Esophagus squamous epithelium (tissue), 4 donors: ENCODE measurements around the gene HS3ST3B1.

ENCODE experiments used
- POLR2A ChIP-seq, 4 donors: fragments of 450-650 bp; IDR thresholded peaks; one replicate each; pipeline ENCODE4 v1.6.1; 2017; ENCODE audit warnings: antibody characterized with exemption in 4 of 4, mild to moderate bottlenecking in 4 of 4, moderate library complexity in 3 of 4
- TF ChIP-seq, protein P1 (sequence below), 6 experiments: fragments of 450-650 bp in 4 of 6; fragments of 200-600 bp in 2 of 6; sonication (generic) in 2 of 6; IDR thresholded peaks; one replicate each; pipeline ENCODE4 v1.5.1; 2016 to 2019; ENCODE audit warnings: antibody characterized with exemption in 6 of 6, mild to moderate bottlenecking in 4 of 6, moderate library complexity in 4 of 6

DNA sequence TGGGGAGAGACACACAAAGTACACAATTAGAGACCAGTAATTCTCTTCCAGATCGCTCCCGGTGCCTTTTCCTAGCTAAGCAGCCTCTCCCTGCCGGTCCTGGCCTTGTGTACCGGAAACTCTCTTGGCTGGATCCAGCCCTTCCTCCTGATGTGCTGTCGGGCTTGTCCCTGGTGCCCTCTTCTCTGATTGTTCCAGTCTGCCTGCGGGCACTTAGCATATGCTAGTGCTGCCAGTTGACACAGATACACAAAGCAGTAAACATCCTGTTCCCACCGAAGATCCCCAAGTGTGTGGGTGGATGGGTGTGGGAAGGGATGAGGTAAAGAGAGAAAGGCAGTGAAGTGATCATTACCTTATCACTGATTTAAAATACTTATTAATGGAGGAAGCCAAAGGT lies 9.7 kb downstream of the HS3ST3B1 start:
- TF ChIP-seq, protein P1, sequence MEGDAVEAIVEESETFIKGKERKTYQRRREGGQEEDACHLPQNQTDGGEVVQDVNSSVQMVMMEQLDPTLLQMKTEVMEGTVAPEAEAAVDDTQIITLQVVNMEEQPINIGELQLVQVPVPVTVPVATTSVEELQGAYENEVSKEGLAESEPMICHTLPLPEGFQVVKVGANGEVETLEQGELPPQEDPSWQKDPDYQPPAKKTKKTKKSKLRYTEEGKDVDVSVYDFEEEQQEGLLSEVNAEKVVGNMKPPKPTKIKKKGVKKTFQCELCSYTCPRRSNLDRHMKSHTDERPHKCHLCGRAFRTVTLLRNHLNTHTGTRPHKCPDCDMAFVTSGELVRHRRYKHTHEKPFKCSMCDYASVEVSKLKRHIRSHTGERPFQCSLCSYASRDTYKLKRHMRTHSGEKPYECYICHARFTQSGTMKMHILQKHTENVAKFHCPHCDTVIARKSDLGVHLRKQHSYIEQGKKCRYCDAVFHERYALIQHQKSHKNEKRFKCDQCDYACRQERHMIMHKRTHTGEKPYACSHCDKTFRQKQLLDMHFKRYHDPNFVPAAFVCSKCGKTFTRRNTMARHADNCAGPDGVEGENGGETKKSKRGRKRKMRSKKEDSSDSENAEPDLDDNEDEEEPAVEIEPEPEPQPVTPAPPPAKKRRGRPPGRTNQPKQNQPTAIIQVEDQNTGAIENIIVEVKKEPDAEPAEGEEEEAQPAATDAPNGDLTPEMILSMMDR (IDR thresholded peaks at IDR 0.05), result no peak
- no peak for TF ChIP-seq POLR2A (IDR thresholded peaks at IDR 0.05)
